H1 (cell line): ENCODE measurements around the gene BTBD9. TPM values are rescaled to one million over a fixed set of nuclear protein-coding genes. Genes with fewer than 3 reads are reported as not detected.

Experiments
- CHD7 ChIP-seq: fragments of 300-600 bp; sonication (generic); IDR thresholded peaks from 2 replicates; pipeline ENCODE4 v1.7.1; 2012; ENCODE audit warnings: low read length, moderate library complexity, mild to moderate bottlenecking, inconsistent platforms; ENCODE audit not compliant: insufficient replicate concordance
- EP300 ChIP-seq, 2 experiments: IDR thresholded peaks; 1 replicate in 1 of 2; 2 replicates in 1 of 2; pipeline ENCODE4 v1.6.1; 2011 to 2012; ENCODE audit warnings: low read depth in 2 of 2, low read length in 2 of 2, mild to moderate bottlenecking in 2 of 2, borderline replicate concordance in 1 of 2, inconsistent platforms in 1 of 2, moderate library complexity in 1 of 2
- GABPA ChIP-seq: IDR thresholded peaks from 2 replicates; pipeline ENCODE4 v1.6.1; 2011; ENCODE audit warnings: mild to moderate bottlenecking, low read length, moderate library complexity, borderline replicate concordance; ENCODE audit not compliant: insufficient read depth
- JUN ChIP-seq: IDR thresholded peaks from 2 replicates; pipeline ENCODE4 v1.6.1; 2011; ENCODE audit warnings: low read depth, mild to moderate bottlenecking, improper control_type of control experiment, low read length
- RXRA ChIP-seq: IDR thresholded peaks from 2 replicates; pipeline ENCODE4 v1.6.1; 2011; ENCODE audit warnings: low read depth, mild to moderate bottlenecking, low read length, moderate library complexity; ENCODE audit not compliant: insufficient read depth
- SIRT6 ChIP-seq: IDR thresholded peaks from one replicate; pipeline ENCODE4 v1.7.1; 2012; ENCODE audit warnings: low read length, inconsistent platforms
- polyA plus RNA-seq, 7 experiments: library from polyadenylated mRNA; depleted of rRNA in 3 of 7; stranded (reverse) in 5 of 7; unstranded in 2 of 7; fragments of >200 nt in 5 of 7; fragments of 200-250 nt in 2 of 7; gene quantifications; 1 replicate in 5 of 7; 2 replicates in 1 of 7; 4 replicates in 1 of 7; pipeline versions ENCODE4 v1.2.1 to v1.2.3, GENCODE V29; 2011 to 2013; ENCODE audit warnings: missing spikeins in 2 of 7, mixed read lengths in 2 of 7
- total RNA-seq: library from RNA; stranded (reverse); fragmentation: NEBNext Ultra II Directional; extraction: Animal tissue kit (Norgen Biotek cat#: 25700); gene quantifications from 2 replicates; pipeline ENCODE4 v1.2.1, GENCODE V29; 2021

Gene BTBD9
- total and polyA plus RNA-seq, 2 of the 8 experiments (the other 6 are each of a cell fraction or from before 2014, with no cell fraction given), result 0.92 to 4.1 TPM

DNA sequence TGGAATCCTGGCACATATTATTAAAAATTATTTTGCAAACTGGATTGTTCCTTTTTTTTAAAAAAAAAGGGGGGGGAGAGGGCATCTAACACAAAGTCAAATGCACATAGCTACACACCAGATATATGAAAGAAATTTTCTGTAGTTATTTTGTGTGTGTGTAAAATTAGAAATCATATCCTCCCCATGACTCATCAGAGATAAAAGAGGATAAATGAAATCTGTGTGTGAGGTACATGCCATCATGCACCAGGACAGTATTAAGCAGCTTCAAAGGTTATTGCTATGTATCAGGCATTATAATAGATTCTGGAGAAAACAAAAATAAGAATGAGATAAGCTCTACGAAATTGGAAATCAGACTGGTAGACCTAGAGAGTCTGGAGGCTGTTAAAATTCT lies 5.2 kb downstream of the BTBD9 start (continued):
- TF ChIP-seq CHD7 (no peak), GABPA (no peak), RXRA (no peak), SIRT6 (no peak), JUN (no peak), EP300 (IDR thresholded peaks at IDR 0.05; ENCODE audit: borderline replicate concordance in 1 of 2, low read depth in 2 of 2, low read length in 2 of 2) (no peak)
